Vagina (tissue), 2 donors: ENCODE measurements around the gene HEATR5A. TPM values are rescaled to one million over a fixed set of nuclear protein-coding genes. Genes with fewer than 3 reads are reported as not detected.
A peak's percentile ranks its signal among the peaks of the same experiment; 100 is the strongest.

Experiments used
- DNase-seq, 2 donors: peaks; one replicate each; pipeline ENCODE4 v3.0.0-alpha.2; 2017; ENCODE audit errors: extremely low spot score in 2 of 2
- H3K27ac ChIP-seq: fragments of 200-600 bp; sonication (generic); one replicate; pipeline ENCODE4 v1.5.1; 2019
- H3K27me3 ChIP-seq: fragments of 200-600 bp; sonication (generic); one replicate; pipeline ENCODE4 v1.5.1; 2019
- H3K36me3 ChIP-seq, 2 donors: fragments of 200-600 bp; sonication (generic); one replicate each; pipeline ENCODE4 v1.5.1; 2017 to 2019
- H3K4me1 ChIP-seq: fragments of 200-600 bp; sonication (generic); one replicate; pipeline ENCODE4 v1.5.1; 2019
- H3K4me3 ChIP-seq, 2 donors: fragments of 200-600 bp; sonication (generic); 1 replicate in 1 of 2; 2 replicates in 1 of 2; pipeline ENCODE4 v1.5.1; 2016 to 2019
- H3K9me3 ChIP-seq: fragments of 200-600 bp; sonication (generic); one replicate; pipeline ENCODE4 v1.5.1; 2019
- CTCF ChIP-seq, 3 experiments: fragments of 450-650 bp in 2 of 3; fragments of 200-600 bp in 1 of 3; sonication (generic) in 1 of 3; IDR thresholded peaks; one replicate each; pipeline ENCODE4 v1.5.1; 2017 to 2019; ENCODE audit warnings: antibody characterized with exemption in 3 of 3, mild to moderate bottlenecking in 2 of 3, moderate library complexity in 2 of 3
- POLR2A ChIP-seq, 2 donors: fragments of 450-650 bp; IDR thresholded peaks; one replicate each; pipeline ENCODE4 v1.6.1; 2017; ENCODE audit warnings: antibody characterized with exemption in 2 of 2, mild to moderate bottlenecking in 2 of 2, moderate library complexity in 2 of 2
- POLR2AphosphoS5 ChIP-seq, 2 donors: sonication (generic); formaldehyde crosslinking; IDR thresholded peaks; one replicate each; pipeline ENCODE4 v1.9.0; 2017; ENCODE audit warnings: antibody characterized with exemption in 2 of 2, mild to moderate bottlenecking in 2 of 2, low read depth in 1 of 2; ENCODE audit not compliant: insufficient read depth in 1 of 2
- intact Hi-C: fragments of 100-400 bp; cut with DNase I; formaldehyde crosslinking; loops from one replicate; pipeline ENCODE4 v1.15.1; 2023
- total RNA-seq: library from RNA; depleted of rRNA; stranded (reverse); fragments of >200 nt; gene quantifications from one replicate; pipeline ENCODE4 v1.2.3, GENCODE V29; 2016

Gene HEATR5A
- total RNA-seq, 1 donor from 2014 or later = 16.9 TPM

- no peak for TF ChIP-seq CTCF (IDR thresholded peaks at IDR 0.05)
- TF ChIP-seq POLR2AphosphoS5 (IDR thresholded peaks at IDR 0.05; ENCODE audit: insufficient read depth in 1 of 2, low read depth in 1 of 2) = no peak
- TF ChIP-seq POLR2A (IDR thresholded peaks at IDR 0.05) = no peak
- no peaks in the 10 kb centered on the region for H3K27me3 ChIP-seq
- peak overlapping the region; percentile 78 for H3K27ac ChIP-seq
- peak overlapping the region; percentile 77 for H3K4me3 ChIP-seq
- H3K36me3 ChIP-seq = no peaks in the 10 kb centered on the region
- DNase-seq = no peak
- peaks cover 28% of the 10 kb centered on the region for H3K4me1 ChIP-seq
- intact Hi-C loops = no loop called here
- no peaks in the 10 kb centered on the region for H3K9me3 ChIP-seq
Measured at GRCh38 chr14:31457665-31458659, 37.6 kb upstream of the HEATR5A start.

- peak within 1 kb of the TSS; percentile 78 for H3K27ac ChIP-seq
- DNase-seq = peak; percentile 93 to 96
- peaks cover 0 to 5% of the 10 kb centered on the region in 2 donors for H3K36me3 ChIP-seq
- no peaks in the 10 kb centered on the region for H3K27me3 ChIP-seq
- TF ChIP-seq POLR2AphosphoS5 (IDR thresholded peaks at IDR 0.05; ENCODE audit: insufficient read depth in 1 of 2, low read depth in 1 of 2) (peak; percentile 91 to 92), CTCF (IDR thresholded peaks at IDR 0.05) (no peak), POLR2A (IDR thresholded peaks at IDR 0.05) (peak in 1 of 2 donors; percentile 50)
- peak within 1 kb of the TSS; percentile 77 for H3K4me3 ChIP-seq
- no peaks in the 10 kb centered on the region for H3K9me3 ChIP-seq
- intact Hi-C loops = no loop called here
- H3K4me1 ChIP-seq = peaks cover 28% of the 10 kb centered on the region
Measured at GRCh38 chr14:31456841-31457664, 36.7 kb upstream of the HEATR5A start, which contains the start of gene DTD2. DTD2 (minus strand) TSS chr14:31457506; CDS start chr14:31457393, 113 bp downstream.

- Histone ChIP-seq H3K4me1 (peaks cover 11% of the 10 kb centered on the region), H3K9me3 (no peaks in the 10 kb centered on the region), H3K27ac (no peak overlapping the region), H3K4me3 (no peak overlapping the region), H3K27me3 (no peaks in the 10 kb centered on the region), H3K36me3 (peaks cover 0 to 19% of the 10 kb centered on the region in 2 donors)
- DNase-seq = no peak
- peak in 2 of 3 experiments; percentile 25 to 47 for TF ChIP-seq CTCF (IDR thresholded peaks at IDR 0.05)
- no peak for TF ChIP-seq POLR2A (IDR thresholded peaks at IDR 0.05)
- intact Hi-C loops = no loop called here
Measured at GRCh38 chr14:31449971-31450610, 29.7 kb upstream of the HEATR5A start.

- no peak for DNase-seq
- intact Hi-C loops = no loop called here
- Histone ChIP-seq H3K27ac (no peak overlapping the region), H3K4me1 (peaks cover 2% of the 10 kb centered on the region), H3K4me3 (no peak overlapping the region), H3K36me3 (peaks cover 0 to 19% of the 10 kb centered on the region in 2 donors), H3K27me3 (no peaks in the 10 kb centered on the region), H3K9me3 (no peaks in the 10 kb centered on the region)
- no peak for TF ChIP-seq POLR2A (IDR thresholded peaks at IDR 0.05)
- TF ChIP-seq POLR2AphosphoS5 (IDR thresholded peaks at IDR 0.05; ENCODE audit: insufficient read depth in 1 of 2, low read depth in 1 of 2) = no peak
- no peak for TF ChIP-seq CTCF (IDR thresholded peaks at IDR 0.05)
Measured at GRCh38 chr14:31449136-31449535, 28.8 kb upstream of the HEATR5A start.
